Globus pallidus (tissue), 1 donor: ENCODE data around the gene MRGPRF.

Experiments used
- DNase-seq: peaks from one replicate; pipeline ENCODE4 v3.0.0-alpha.2; 2015; ENCODE audit warnings: low spot score

MRGPRF gene

DNA sequence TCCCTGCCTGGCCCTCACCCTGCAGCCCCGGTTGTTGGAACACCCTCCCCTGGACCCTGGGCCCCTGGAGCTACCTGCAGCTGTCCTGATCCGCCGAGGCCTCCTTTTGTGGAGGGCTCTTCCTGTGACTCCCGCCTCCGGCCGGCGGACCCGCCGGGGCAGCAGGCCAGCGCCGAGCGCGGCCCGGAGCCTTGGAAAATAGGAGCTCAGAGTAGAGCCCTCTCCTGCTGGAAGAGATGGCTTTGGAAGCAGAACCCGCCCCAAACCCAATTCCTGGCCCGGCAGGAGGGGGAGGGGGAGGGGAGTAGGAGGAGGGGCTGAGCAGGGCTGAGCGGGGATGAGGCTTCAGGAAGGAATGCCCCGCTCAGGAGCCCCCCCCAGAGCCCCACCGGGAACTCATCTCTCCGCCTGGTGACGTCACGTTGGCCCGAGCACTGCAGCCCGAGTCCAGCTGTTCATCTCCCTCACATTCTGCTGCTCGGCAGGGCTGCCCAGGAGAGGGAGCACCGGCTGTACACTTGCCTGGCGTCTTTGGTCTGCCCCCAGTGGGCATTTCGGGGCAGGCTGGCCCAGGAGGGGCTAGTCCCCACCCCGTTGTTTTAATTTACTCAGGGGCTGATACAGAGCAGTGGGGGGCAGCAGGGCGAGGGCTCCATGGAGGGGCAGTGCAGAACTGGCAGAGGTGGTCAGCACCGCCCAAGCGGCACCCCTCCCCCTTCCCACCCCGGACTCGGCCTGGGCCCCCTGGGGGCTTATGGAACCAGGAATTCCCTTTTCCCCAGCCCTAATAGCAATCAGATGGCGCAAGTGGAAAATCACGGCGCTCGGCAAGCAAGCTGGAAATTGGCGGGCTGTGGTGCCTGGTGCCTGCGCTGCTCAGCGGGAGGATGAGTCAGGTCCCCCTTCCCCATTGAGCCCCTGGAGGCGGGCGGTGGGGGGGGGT, at the start of gene MRGPRF:
MRGPRF (minus strand) TSS at position 238 of the 943 bp plus-strand sequence. CDS start 3,345 bp downstream, outside the sequence.
- peak; percentile 12 for DNase-seq

GRCh38 chr11:69062169-69062855, 49.3 kb upstream of the MRGPRF start:
- DNase-seq = no peak

DNA sequence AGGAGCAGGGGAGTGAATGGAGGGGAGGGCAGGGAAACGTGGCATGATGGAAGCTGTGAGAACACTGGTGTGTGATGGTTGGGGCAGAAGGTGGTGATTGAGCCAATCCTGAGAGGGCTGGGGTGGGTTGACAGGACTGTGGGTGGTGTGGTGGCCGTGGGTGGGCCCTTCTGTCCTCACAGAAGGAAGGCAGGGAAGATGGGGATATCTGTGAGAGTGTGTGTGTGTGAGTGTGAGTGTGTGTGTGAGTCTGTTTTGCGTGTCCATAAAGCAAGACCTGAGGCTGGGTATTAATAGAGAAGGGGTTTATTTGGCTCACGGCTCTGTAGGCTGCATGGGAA, 48.6 kb upstream of the MRGPRF start:
- DNase-seq = no peak

DNA sequence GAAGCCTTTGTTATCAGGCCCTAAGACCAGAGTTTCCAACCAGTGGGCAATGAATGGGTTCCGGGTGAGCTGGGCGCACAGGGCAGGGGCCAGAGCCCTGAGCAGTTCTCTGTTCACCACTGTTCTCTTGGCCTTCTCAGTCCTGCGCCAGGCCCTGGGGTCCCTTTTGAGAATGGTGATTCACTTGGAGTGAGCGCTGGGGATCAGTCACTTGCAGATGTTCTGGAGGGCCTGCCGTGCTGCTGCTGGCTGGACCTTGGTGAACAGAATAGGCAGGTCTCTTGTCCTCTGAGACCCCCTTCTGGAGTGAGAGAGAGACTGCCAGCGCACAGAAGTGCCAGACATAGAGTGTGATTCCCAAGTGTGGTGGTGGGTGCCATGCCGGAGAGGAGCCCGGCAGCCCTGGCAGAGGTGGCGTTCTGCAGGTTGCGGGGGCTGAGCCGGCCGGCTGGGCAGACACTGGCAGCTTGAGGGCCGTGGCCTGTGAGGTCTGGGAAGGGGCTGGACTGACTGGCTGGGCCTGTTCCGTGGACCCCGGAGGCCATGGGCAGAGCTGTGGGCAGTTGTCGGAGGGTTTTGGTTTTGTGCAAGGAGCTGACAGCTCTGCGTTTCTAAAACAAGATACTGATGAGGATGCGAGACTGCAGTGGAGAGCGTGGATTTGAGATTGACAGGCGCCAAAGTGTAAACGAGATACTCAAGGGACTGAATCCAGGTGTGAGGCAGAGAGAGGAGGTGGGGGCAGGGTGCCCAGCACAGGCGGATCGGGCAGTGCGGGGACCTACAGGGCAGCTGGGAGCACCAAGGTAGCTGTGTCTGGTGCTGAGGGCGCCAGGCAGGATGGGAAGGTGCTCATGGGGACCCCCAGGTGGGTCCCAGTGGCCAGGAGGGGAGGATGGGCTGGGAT, 48.0 kb upstream of the MRGPRF start:
- no peak for DNase-seq

DNA sequence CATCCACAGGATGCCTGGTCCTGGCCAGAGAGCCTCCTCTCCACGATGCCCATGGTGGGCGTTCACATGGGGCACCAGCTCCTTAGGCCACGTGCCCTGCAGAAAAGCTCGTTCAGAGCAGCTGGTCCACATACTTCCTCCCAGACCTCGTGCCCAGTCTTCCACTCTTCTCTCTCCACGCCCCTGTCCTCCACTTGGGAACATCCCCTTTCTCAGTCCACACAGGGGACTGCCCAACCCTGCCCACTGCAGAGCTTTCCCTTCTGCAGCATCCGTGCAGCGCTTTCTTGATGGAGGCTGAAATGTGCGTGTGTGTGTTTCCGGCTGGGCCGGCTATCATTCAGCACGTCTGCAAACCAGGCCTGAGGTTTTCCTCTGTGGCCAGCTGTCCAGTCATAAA, 46.9 kb upstream of the MRGPRF start:
- DNase-seq = no peak

DNA sequence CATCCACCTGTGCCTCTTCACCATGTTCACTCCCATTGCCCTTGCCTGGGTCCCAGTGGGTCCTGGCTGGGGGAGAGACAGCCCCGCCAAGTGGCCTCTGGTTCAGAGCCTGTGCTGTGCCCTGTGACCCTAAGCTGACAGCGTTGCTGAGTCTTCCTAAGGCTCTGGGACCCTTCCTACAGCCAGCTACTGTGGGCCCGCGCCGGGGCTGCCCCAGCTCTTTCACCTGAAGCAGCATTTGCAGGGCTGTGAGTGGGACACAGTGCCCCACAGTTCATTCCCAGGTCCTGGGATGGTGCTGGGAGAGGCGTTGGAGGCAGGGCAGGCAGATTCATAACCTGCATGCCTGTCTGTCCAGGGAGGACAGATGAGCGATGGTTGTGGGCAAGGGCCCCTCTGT, 46.4 kb upstream of the MRGPRF start:
- DNase-seq = no peak

GRCh38 chr11:69058511-69059270, 45.6 kb upstream of the MRGPRF start:
- no peak for DNase-seq

- DNase-seq = no peak
Measured at GRCh38 chr11:69057801-69058200, 44.8 kb upstream of the MRGPRF start.

GRCh38 chr11:69057236-69057635, 44.2 kb upstream of the MRGPRF start:
- no peak for DNase-seq

- DNase-seq = peak; percentile 69
Measured at GRCh38 chr11:69055598-69056516, 42.8 kb upstream of the MRGPRF start.

GRCh38 chr11:69055212-69055586, 42.2 kb upstream of the MRGPRF start:
- no peak for DNase-seq

- no peak for DNase-seq
Measured at GRCh38 chr11:69054397-69055211, 41.6 kb upstream of the MRGPRF start.

GRCh38 chr11:69053546-69054396, 40.7 kb upstream of the MRGPRF start:
- DNase-seq = no peak

- no peak for DNase-seq
Measured at GRCh38 chr11:69053169-69053477, 40.1 kb upstream of the MRGPRF start.

- no peak for DNase-seq
Measured at GRCh38 chr11:69052343-69053168, 39.5 kb upstream of the MRGPRF start.

- no peak for DNase-seq
Measured at GRCh38 chr11:69051381-69052342, 38.6 kb upstream of the MRGPRF start.
